GOT3 (cell line): ENCODE data around the gene CCDC18.
"Not testable (repeated sequence)": the region's sequence is repeated elsewhere in the genome, so short reads cannot be mapped to it uniquely, and the experiment has no call there.

Source experiments
- DNase-seq: peaks from one replicate; lab custom pipeline; 2025; ENCODE audit warnings: mixed read lengths; lab: John Stamatoyannopoulos, UW

Gene CCDC18

DNA sequence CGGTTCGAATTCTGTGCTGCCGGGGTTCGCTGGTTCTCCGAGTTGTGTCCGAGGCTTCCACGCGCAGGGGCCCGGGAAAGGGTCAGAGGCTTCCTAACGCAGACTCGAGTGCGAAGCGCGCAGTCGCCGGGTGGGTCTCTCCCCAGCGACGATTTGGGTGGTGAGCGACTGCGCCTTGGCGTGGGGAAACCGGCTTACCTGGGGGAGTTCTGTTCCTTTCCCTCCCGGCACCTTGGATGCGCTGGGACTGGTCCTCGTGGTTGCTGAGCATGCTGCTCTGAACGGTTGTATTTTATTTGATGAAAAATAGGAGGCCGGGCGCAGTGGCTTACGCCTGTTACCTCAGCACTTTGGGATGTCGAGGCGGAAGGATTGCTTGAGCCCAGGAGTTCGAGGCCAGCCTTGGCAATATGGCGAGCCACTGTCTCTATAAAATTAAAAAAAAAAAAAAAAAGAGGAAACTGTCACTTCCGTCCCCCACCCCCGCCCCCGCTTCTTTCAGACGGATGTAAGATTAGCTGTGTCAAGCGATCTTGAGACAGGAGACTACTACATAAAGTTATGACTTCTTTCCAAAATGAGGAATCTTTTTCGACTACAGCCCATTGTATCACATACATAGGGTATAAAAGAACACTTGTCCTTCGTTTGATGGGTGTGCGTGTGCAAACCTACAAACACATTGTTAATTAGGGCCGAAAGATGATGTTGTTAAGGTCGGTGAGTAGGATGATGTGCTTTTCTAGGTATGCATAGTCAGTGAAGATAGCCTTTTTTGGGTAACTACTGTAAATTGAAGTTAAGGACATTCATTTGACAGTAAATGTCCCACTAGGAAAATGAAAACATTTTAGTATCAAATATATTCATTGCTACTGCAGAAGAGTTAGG is at the start of gene CCDC18:
Gene CCDC18, plus strand, starts transcription at position 2 of the 891 bp plus-strand sequence. CDS start 2,638 bp downstream, outside the sequence.
- DNase-seq, result no peak

GRCh38 chr1:93132638-93133037 is 47.9 kb upstream of the CCDC18 start:
- DNase-seq, result no peak

DNA sequence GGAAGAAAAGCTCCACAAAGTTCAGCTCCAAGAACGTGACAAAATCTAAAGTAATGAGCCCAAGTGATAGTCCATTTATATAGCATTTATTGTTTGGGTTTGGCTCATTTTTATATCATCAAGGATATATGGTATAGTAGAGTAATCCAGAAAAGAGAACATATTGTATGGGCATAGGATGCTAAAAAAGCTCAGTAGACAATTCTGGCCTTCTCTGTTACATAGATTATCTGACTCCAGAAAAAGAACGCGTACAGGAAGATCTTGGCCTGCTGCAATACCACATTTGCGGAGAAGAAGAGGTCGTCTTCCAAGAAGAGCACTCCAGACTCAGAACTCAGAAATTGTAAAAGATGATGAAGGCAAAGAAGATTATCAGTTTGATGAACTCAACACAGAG is 44.1 kb upstream of the CCDC18 start:
- DNase-seq, result no peak

GRCh38 chr1:93137604-93138292 is 42.8 kb upstream of the CCDC18 start:
- DNase-seq, result no peak

- DNase-seq, result no peak
Observed at GRCh38 chr1:93140106-93140505, 40.4 kb upstream of the CCDC18 start.

GRCh38 chr1:93142161-93142560 is 38.4 kb upstream of the CCDC18 start:
- no peak for DNase-seq

GRCh38 chr1:93143136-93143535 is 37.4 kb upstream of the CCDC18 start:
- DNase-seq, result no peak

- DNase-seq, result no peak
Observed at GRCh38 chr1:93143769-93144168, 36.8 kb upstream of the CCDC18 start.

DNA sequence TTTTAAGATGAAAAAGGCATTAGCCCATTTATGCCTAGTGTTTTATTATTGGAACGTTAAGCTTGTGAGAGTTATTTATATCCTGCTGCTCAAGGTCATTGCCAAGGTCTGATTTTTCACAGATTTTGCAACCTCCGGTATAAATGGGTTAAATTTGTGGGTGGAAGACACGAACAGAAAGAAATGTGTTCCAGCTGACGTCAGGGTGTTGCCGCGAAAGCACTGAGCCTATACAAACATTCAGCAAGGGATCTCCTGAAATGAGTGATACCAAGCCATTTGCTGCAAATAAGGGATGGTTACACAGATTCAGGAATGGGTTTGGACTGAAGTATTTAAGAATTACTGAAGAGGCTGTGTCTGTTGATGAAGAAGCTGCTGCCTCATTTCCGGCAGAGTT is 32.5 kb upstream of the CCDC18 start:
- no peak for DNase-seq

GRCh38 chr1:93150729-93151128 is 29.8 kb upstream of the CCDC18 start:
- no peak for DNase-seq

DNA sequence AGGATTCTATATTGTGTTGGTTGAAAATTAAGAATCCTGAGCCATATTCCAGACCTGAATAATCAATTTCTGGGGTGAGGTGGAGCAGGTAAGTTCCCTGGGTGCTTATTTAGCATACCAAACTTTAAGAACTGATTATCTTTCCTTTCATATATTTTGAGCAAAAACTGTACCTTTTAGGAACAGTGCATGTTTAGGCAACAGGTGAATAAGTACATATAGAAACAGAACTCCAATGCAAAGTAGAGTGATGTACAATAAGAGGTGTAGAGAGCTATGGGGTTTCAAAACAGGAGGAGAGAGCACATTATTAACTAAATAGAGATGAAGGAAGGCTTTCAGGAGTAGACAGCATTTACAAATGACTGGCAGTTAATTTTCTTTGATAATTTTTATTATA is 29.1 kb upstream of the CCDC18 start:
- DNase-seq, result no peak

DNA sequence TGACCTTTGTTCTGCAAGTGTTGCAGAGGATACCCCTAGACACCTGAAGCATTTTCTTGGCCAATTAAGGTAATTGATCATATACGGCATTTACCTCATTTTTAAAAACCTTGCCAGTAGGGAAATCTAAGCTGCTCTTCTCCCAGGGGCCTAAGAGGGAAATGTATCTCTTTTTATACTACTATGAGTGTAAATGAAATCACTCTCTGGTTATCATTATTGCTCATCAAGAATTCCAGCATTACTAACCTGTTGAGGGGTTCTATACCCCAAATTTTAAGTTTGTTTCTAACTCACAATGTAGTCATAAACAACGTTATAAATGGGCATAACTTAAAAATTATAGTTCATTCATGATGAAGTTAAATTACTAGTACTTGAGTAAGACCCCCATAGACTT is 27.7 kb upstream of the CCDC18 start:
- no peak for DNase-seq

- DNase-seq, result no peak
Observed at GRCh38 chr1:93154898-93155297, 25.6 kb upstream of the CCDC18 start.

DNA sequence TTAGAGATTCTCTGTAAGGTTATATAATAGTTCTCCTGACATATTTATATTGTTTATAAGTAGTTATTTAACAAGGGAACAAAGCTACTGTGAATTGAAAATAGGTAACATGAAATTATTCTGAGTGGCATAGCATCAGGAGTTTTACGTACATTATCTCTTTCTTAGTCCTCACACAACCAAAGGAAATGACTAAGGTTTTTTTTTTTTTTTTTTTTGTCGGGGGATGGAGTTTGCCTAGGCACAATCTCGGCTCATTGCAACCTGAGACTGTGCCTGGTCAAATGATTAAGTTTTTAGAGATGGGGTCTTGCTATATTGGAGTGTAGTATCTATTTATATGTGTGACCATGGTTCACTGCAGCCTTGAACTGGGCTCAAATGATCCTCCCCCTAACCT is 25.2 kb upstream of the CCDC18 start:
- DNase-seq, result no peak

- no peak for DNase-seq
Observed at GRCh38 chr1:93159337-93159736, 21.2 kb upstream of the CCDC18 start.

- DNase-seq, result not testable (repeated sequence)
Observed at GRCh38 chr1:93163314-93163713, 17.2 kb upstream of the CCDC18 start.

DNA sequence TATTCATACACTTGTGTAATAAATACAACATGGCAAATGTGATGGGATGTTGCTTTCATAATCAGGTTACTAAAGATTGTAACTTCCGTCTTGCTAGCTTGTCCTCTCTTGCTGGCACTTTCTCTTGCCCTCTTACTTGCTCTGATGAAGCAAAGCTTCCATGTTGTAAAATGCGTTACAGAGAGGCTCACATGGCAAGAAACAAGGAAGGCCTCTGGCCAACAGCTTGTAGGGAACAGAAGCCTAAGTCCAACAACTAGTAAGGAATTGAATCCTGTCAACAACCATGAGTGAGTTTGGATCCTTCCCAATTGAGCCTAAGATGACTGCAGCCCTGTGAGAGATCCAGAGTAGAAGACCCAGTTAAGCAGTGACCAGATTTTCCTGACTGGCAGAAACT is 15.7 kb upstream of the CCDC18 start:
- no peak for DNase-seq

- DNase-seq, result not testable (repeated sequence)
Observed at GRCh38 chr1:93165895-93166294, 14.6 kb upstream of the CCDC18 start.

- no peak for DNase-seq
Observed at GRCh38 chr1:93167006-93167405, 13.5 kb upstream of the CCDC18 start.

- DNase-seq, result not testable (repeated sequence)
Observed at GRCh38 chr1:93170141-93170678, 10.3 kb upstream of the CCDC18 start.

- no peak for DNase-seq
Observed at GRCh38 chr1:93171549-93172034, 8.9 kb upstream of the CCDC18 start.

DNA sequence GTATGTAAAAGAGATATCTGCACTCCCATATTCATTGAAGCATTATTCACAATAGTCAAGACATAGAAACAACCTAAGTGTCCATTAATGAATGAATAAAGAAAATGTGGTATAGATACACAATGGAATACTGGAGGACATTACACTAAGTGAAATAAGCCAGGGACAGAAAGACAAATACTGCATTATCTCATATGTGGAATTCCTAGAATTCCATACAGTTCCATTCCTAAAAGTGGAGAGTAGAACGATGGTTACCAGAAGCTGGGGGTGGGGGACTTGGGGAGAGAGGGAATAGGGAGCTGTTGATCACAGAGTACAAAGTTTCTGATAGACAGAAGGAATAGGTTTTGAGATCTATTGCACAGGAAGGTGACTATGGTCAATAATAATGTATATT is 7.7 kb upstream of the CCDC18 start:
- DNase-seq, result no peak

- DNase-seq, result not testable (repeated sequence)
Observed at GRCh38 chr1:93174638-93175037, 5.9 kb upstream of the CCDC18 start.
